RKO (cell line): ENCODE data around the gene ANAPC1.
"Not testable (repeated sequence)": the region's sequence is repeated elsewhere in the genome, so short reads cannot be mapped to it uniquely, and the experiment has no call there.

Experiments used
- DNase-seq: peaks from one replicate; pipeline ENCODE4 v3.0.0-alpha.2; 2016; ENCODE audit warnings: low spot score

The ANAPC1 gene

DNA sequence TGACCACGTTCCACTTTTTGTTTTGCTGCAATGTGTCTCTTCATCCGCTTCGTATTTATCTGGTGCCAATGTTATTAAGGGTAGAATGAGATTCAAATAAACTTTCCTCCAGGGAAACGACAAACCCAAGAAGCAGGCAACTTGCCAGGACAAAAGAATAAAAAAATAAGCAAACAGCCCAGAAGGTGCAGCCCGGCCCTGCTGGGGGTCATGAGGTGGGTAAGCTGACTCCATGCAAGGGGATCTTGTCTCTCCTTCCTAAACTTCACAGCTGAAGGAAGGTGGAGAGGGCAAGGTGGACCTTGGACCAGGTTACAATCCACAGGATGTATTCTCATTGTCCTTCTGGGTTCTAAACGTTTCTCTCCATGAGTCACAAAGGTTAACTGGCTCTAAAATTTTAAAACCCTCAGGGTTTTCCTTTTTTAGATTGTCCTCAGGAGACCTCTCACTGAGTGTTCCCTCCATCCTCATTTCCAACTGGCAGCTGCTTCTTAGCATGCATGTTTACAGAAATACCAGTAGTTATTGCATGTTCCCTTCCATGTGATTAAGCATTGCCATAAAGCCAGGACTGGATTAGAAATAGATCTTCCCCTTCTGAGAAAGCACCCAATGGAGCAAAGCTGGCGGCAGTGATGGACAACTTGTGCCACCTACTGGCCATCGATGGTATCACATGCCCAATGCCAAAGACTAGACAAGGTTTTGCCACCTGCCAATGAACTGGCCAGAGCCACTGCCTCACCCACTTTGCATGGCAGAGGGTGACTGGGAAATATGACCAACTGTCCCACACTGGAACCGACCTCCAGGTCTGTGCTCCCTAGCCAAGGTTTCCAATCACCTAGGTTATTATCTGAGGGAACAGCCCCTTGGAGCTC lies 147.9 kb downstream of the ANAPC1 start:
- DNase-seq: not testable (repeated sequence)

DNA sequence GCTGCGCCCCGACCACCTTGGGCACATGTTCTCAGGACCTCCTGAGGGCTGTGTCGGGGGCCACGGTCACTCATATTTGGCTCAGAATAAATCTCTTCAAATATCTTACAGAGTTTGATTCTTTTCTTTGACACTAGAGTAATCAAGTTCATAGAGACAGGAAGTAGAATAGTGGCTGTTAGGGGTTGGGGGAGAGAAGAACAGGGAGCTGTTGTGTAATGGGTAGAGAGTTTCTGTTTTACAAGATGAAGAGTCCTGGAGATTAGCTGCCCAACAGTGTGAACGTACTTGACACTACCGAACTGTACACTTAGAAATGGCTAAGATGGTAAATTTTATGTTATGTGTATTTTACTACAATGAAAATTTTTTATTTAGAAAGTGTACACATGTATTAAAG lies 148.6 kb downstream of the ANAPC1 start:
- DNase-seq: not testable (repeated sequence)

DNA sequence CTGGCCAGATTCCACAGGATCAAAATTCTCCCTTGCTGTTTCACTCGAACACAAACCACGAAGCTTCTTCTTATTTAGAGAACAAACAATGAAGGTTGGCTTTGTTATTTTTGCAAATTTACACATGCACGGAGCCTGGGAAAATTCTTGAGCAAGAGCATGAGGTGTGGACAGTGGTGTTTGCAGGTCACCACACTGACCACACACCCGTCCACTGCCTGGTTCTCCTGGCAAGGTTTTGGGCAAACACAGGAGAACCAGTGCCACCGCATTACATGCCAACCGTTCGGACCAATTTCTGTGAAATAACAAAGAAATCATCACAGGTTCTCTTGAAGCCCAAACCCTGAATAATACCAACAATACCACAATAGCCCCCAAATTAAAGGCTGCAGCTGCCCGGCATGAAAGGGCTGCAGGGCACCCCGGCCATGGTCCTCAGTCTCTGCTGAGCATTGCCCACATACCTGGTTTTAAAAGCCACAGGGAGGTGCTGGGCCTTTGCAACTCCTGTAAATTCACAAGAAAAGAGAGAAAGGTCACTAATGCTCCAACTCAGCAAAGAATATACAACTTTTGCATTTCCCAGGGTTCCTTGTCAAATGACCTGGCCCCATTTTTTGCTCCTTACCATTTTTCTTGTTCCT lies 154.1 kb downstream of the ANAPC1 start:
- not testable (repeated sequence) for DNase-seq

DNA sequence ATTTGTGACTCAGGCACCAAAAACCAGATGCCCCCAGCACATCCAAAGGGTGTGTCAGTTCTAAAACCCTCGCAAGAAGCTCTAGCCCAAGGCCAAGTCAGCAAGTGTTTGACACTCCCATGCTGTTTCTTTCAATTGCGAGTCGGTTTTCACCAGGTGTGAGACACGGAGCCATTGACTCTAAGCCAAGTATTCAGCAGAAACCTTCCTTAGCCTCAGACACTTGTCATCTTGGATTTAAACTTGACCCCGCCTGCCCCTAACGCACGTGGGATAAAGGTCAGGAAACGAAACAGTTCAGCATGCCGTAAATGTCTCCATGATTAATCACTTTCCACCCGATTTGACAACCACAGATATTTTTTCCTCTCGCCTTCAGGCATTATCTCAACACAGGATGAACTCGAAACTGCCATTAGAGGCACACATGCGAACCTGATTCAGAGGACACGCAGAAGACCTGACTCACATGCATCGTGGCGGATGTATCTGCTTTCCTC lies 156.3 kb downstream of the ANAPC1 start:
- not testable (repeated sequence) for DNase-seq

DNA sequence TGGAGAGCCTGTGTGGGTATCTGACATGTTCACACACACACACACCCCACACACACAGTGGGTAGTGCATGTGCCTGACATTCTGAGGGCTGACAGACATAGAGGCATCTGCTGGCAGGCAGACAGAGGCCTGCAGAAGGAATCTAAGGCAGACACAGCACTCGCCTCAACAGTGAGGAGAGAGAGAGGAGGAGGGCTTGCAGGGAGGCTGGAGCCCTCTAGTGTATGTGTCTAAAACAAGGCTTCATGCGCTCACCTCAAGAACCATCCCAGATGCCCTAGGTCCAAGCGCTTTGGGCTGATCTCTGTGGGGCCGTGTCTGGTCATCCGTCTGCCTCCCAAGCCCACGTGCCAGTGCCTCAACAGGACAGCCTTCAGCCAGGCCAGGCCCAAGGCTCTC lies 158.3 kb downstream of the ANAPC1 start:
- not testable (repeated sequence) for DNase-seq

DNA sequence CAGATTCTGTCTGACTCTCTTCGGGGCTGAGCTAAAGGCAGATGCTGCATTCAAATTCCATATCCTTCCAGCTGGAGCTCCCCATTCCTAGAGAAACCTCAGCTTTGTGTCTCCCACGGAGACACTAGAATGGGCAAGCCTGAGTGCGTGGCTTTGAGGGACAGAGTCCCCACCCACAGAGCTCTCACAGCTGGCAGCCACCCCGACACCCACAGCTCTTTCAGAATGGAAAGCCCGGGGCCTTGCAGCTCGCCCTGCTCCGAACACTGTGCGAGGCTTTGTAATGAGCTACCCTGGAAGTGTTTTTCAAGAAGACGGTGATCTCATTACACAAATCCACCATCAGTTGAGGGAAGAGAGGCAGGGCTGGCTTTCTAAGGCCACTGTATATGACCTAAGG lies 164.4 kb downstream of the ANAPC1 start:
- not testable (repeated sequence) for DNase-seq
